Mesenchymal stem cell (in vitro differentiated cells and primary cell): ENCODE measurements around the gene FUT3.

Experiments used
- DNase-seq: peaks from one replicate; pipeline ENCODE4 v3.0.0-alpha.2; 2013
- H2AFZ ChIP-seq: one replicate; pipeline ENCODE4 v1.6.1; 2013; ENCODE audit warnings: low read depth, mild to moderate bottlenecking, control low read depth, inconsistent platforms, low read length, moderate library complexity
- H2AK5ac ChIP-seq: 2 replicates; pipeline ENCODE4 v1.6.1; 2013; ENCODE audit warnings: low read length, moderate library complexity, mild to moderate bottlenecking, inconsistent platforms; ENCODE audit not compliant: severe bottlenecking
- H2BK120ac ChIP-seq: one replicate; pipeline ENCODE4 v1.6.1; 2013; ENCODE audit warnings: low read depth, mild to moderate bottlenecking, inconsistent platforms, low read length, moderate library complexity
- H2BK12ac ChIP-seq, 2 experiments: one replicate each; pipeline ENCODE4 v1.6.1; 2013; ENCODE audit warnings: inconsistent platforms in 2 of 2, low read length in 2 of 2, mild to moderate bottlenecking in 2 of 2, moderate library complexity in 2 of 2, control low read depth in 1 of 2
- H2BK15ac ChIP-seq: one replicate; pipeline ENCODE4 v1.6.1; 2013; ENCODE audit warnings: mild to moderate bottlenecking, low read depth, inconsistent platforms; ENCODE audit not compliant: poor library complexity, severe bottlenecking
- H2BK5ac ChIP-seq: 2 replicates; pipeline ENCODE4 v1.6.1; 2013; ENCODE audit warnings: low read depth, mild to moderate bottlenecking, low read length, control low read depth, inconsistent platforms; ENCODE audit not compliant: poor library complexity, severe bottlenecking
- H3K14ac ChIP-seq, 2 experiments: one replicate each; pipeline ENCODE4 v1.6.1; 2013; ENCODE audit warnings: inconsistent platforms in 2 of 2, low read length in 2 of 2, control low read depth in 1 of 2, mild to moderate bottlenecking in 1 of 2, moderate library complexity in 1 of 2
- H3K18ac ChIP-seq, 2 experiments: one replicate each; pipeline ENCODE4 v1.6.1; 2013; ENCODE audit warnings: inconsistent platforms in 2 of 2, low read length in 2 of 2, control low read depth in 1 of 2, low read depth in 1 of 2, mild to moderate bottlenecking in 1 of 2
- H3K23ac ChIP-seq, 2 experiments: one replicate each; pipeline ENCODE4 v1.6.1; 2013; ENCODE audit warnings: inconsistent platforms in 2 of 2, low read length in 2 of 2, mild to moderate bottlenecking in 2 of 2, moderate library complexity in 2 of 2, control low read depth in 1 of 2
- H3K27ac ChIP-seq: 2 replicates; pipeline ENCODE4 v1.5.1; 2013; ENCODE audit warnings: mild to moderate bottlenecking, moderate library complexity, low read length, control low read depth, inconsistent platforms; ENCODE audit not compliant: poor library complexity, severe bottlenecking
- H3K27me3 ChIP-seq, 2 experiments: 2 replicates each; pipeline versions ENCODE4 v1.6.1 to v1.7.0; 2013; ENCODE audit warnings: low read length in 2 of 2, mild to moderate bottlenecking in 2 of 2, moderate library complexity in 2 of 2, control low read depth in 1 of 2, inconsistent platforms in 1 of 2; ENCODE audit not compliant: control insufficient read depth in 1 of 2, insufficient read depth in 1 of 2
- H3K36me3 ChIP-seq, 2 experiments: 2 replicates each; pipeline versions ENCODE4 v1.6.1 to v1.7.0; 2013; ENCODE audit warnings: low read length in 2 of 2, control low read depth in 1 of 2, inconsistent platforms in 1 of 2, low read depth in 1 of 2, mild to moderate bottlenecking in 1 of 2; ENCODE audit not compliant: insufficient read depth in 2 of 2, control insufficient read depth in 1 of 2
- H3K4ac ChIP-seq, 2 experiments: one replicate each; pipeline ENCODE4 v1.6.1; 2013; ENCODE audit warnings: inconsistent platforms in 2 of 2, low read length in 2 of 2, mild to moderate bottlenecking in 2 of 2, moderate library complexity in 2 of 2, control low read depth in 1 of 2, low read depth in 1 of 2
- H3K4me1 ChIP-seq: 2 replicates; pipeline ENCODE4 v1.6.1; 2013; ENCODE audit warnings: low read depth, low read length, control low read depth; ENCODE audit not compliant: control insufficient read depth, insufficient read depth
- H3K4me2 ChIP-seq: 2 replicates; pipeline ENCODE4 v1.6.1; 2013; ENCODE audit warnings: low read length, mild to moderate bottlenecking, inconsistent platforms; ENCODE audit not compliant: poor library complexity, severe bottlenecking
- H3K4me3 ChIP-seq, 2 experiments: 2 replicates each; pipeline versions ENCODE4 v1.5.1 to v1.7.0; 2013; ENCODE audit warnings: low read length in 2 of 2, mild to moderate bottlenecking in 2 of 2, control low read depth in 1 of 2, low read depth in 1 of 2; ENCODE audit not compliant: insufficient read depth in 1 of 2
- H3K79me1 ChIP-seq: replicated peaks from 2 replicates; pipeline ENCODE4 v1.6.1; 2013; ENCODE audit warnings: mild to moderate bottlenecking, control low read depth, low read length, inconsistent platforms; ENCODE audit not compliant: poor library complexity, severe bottlenecking
- H3K9ac ChIP-seq: 2 replicates; pipeline ENCODE4 v1.7.0; 2013; ENCODE audit warnings: mild to moderate bottlenecking, low read length, moderate library complexity
- H3K9me3 ChIP-seq: 2 replicates; pipeline ENCODE4 v1.7.0; 2013; ENCODE audit warnings: mild to moderate bottlenecking, low read length; ENCODE audit not compliant: control insufficient read depth
- H4K8ac ChIP-seq: one replicate; pipeline ENCODE4 v1.6.1; 2013; ENCODE audit warnings: inconsistent platforms, mild to moderate bottlenecking, low read length, moderate library complexity
- H4K91ac ChIP-seq: one replicate; pipeline ENCODE4 v1.6.1; 2013; ENCODE audit warnings: mild to moderate bottlenecking, low read length, inconsistent platforms
- WGBS: methylation state at CpG from one replicate; pipeline ENCODE4 v1.1.7; 2013; ENCODE audit warnings: mixed read lengths; 5-methylcytosine and 5-hydroxymethylcytosine counted together

The FUT3 gene

GRCh38 chr19:5826531-5827341 is 24.5 kb downstream of the FUT3 start:
- H3K27me3 ChIP-seq = peaks cover 0 to 47% of the 10 kb centered on the region in 2 experiments
- H3K4me2 ChIP-seq = peak overlapping the region; percentile 6
- no peaks in the 10 kb centered on the region for H3K9me3 ChIP-seq
- H4K8ac ChIP-seq = peak overlapping the region; percentile 99
- no peak overlapping the region for H2BK5ac ChIP-seq
- H2BK120ac ChIP-seq = peak overlapping the region; percentile 29
- no peak overlapping the region for H3K27ac ChIP-seq
- H3K18ac ChIP-seq = peak overlapping the region in 1 of 2 experiments; percentile 90
- H2BK15ac ChIP-seq = no peak overlapping the region
- H2AK5ac ChIP-seq = peak overlapping the region; percentile 68
- peak overlapping the region in 1 of 2 experiments; percentile 70 for H2BK12ac ChIP-seq
- peak; percentile 56 for DNase-seq
- H3K14ac ChIP-seq = no peak overlapping the region
- no peak overlapping the region for H3K4ac ChIP-seq
- H3K79me1 ChIP-seq = peaks cover 1% of the 10 kb centered on the region
- H2AFZ ChIP-seq = no peak overlapping the region
- H4K91ac ChIP-seq = peak overlapping the region; percentile 2
- H3K4me1 ChIP-seq = peaks cover 30% of the 10 kb centered on the region
- no peak overlapping the region for H3K23ac ChIP-seq
- WGBS = 38% methylated on average over 24 of the region's 24 CpGs
- H3K4me3 ChIP-seq = peak overlapping the region in 1 of 2 experiments; percentile 72
- no peak overlapping the region for H3K9ac ChIP-seq
- no peaks in the 10 kb centered on the region for H3K36me3 ChIP-seq

DNA sequence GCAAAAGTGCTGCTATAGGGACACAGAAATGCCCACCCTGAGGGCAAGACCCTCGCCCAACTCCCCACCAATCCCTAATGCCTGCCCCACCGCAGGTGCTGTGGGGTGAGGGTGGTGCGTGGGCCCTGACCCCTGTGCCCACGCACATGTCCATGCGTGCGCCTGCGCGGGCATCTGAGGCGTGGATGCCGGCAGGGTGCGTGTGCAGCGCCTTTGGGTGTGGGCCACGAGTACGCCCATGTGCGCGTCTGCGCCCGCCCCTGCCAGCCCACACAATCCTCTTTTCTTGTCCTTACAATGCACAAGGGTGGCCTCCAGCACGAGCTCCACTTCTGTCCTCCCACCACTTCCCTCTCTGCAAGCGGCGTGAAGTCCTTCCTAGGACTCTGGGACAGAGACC is 26.1 kb downstream of the FUT3 start:
- peaks cover 0 to 44% of the 10 kb centered on the region in 2 experiments for H3K27me3 ChIP-seq

GRCh38 chr19:5824751-5825150 is 26.5 kb downstream of the FUT3 start:
- H3K9ac ChIP-seq = no peak overlapping the region
- peaks cover 27% of the 10 kb centered on the region for H3K4me1 ChIP-seq
- H3K4ac ChIP-seq = no peak overlapping the region

More for the DNA sequence above, 26.1 kb downstream of the FUT3 start:
- Histone ChIP-seq H2AFZ (no peak overlapping the region), H2BK5ac (no peak overlapping the region), H4K91ac (no peak overlapping the region), H3K18ac (no peak overlapping the region), H3K23ac (no peak overlapping the region), H3K27ac (no peak overlapping the region), H2BK15ac (no peak overlapping the region), H3K4me2 (no peak overlapping the region), H4K8ac (no peak overlapping the region), H2BK12ac (no peak overlapping the region), H3K14ac (no peak overlapping the region), H3K9me3 (no peaks in the 10 kb centered on the region), H3K4me3 (no peak overlapping the region), H3K36me3 (no peaks in the 10 kb centered on the region), H3K79me1 (peaks cover 1% of the 10 kb centered on the region), H3K9ac (no peak overlapping the region), H3K4me1 (peaks cover 30% of the 10 kb centered on the region), H2AK5ac (no peak overlapping the region), H2BK120ac (no peak overlapping the region), H3K4ac (no peak overlapping the region)
- 95% methylated on average over 21 of the region's 21 CpGs for WGBS
- DNase-seq = no peak

GRCh38 chr19:5823579-5824281 is 27.5 kb downstream of the FUT3 start:
- Histone ChIP-seq H3K4ac (no peak overlapping the region), H3K4me1 (peaks cover 17% of the 10 kb centered on the region), H2BK120ac (no peak overlapping the region), H2AK5ac (no peak overlapping the region), H2BK15ac (no peak overlapping the region), H4K8ac (no peak overlapping the region), H3K9ac (no peak overlapping the region), H2AFZ (no peak overlapping the region), H4K91ac (no peak overlapping the region), H3K4me2 (no peak overlapping the region), H3K27me3 (peaks cover 0 to 30% of the 10 kb centered on the region in 2 experiments), H3K9me3 (no peaks in the 10 kb centered on the region), H3K14ac (peak overlapping the region in 1 of 2 experiments; percentile 30), H3K27ac (no peak overlapping the region), H3K4me3 (no peak overlapping the region), H3K23ac (no peak overlapping the region), H3K79me1 (peaks cover 1% of the 10 kb centered on the region), H2BK5ac (no peak overlapping the region), H2BK12ac (no peak overlapping the region), H3K18ac (no peak overlapping the region), H3K36me3 (no peaks in the 10 kb centered on the region)
- 80% methylated on average over 30 of the region's 30 CpGs for WGBS
- peak; percentile 34 for DNase-seq

More at GRCh38 chr19:5824751-5825150, 26.5 kb downstream of the FUT3 start:
- Histone ChIP-seq H2AK5ac (no peak overlapping the region), H4K8ac (no peak overlapping the region), H3K9me3 (no peaks in the 10 kb centered on the region), H3K27ac (no peak overlapping the region), H3K23ac (no peak overlapping the region), H2BK5ac (no peak overlapping the region), H2BK120ac (no peak overlapping the region), H3K14ac (no peak overlapping the region), H3K18ac (no peak overlapping the region), H3K27me3 (peaks cover 0 to 40% of the 10 kb centered on the region in 2 experiments), H2BK12ac (no peak overlapping the region), H2BK15ac (no peak overlapping the region), H3K4me2 (no peak overlapping the region), H2AFZ (no peak overlapping the region), H4K91ac (no peak overlapping the region), H3K36me3 (no peaks in the 10 kb centered on the region), H3K79me1 (peaks cover 1% of the 10 kb centered on the region), H3K4me3 (no peak overlapping the region)
- DNase-seq = no peak
- 93% methylated on average over 10 of the region's 10 CpGs for WGBS
